Fibroblast of mammary gland (primary cell): ENCODE measurements around the gene CNTN3.
A peak's percentile ranks its signal among the peaks of the same experiment; 100 is the strongest.

Experiments
- DNase-seq: peaks from one replicate; pipeline ENCODE4 v3.0.0-alpha.2; 2010; ENCODE audit warnings: low read depth
- H3K4me3 ChIP-seq: 2 replicates; pipeline ENCODE4 v1.5.1; 2011; ENCODE audit warnings: low read depth, mild to moderate bottlenecking, low read length, moderate library complexity; ENCODE audit not compliant: control insufficient read depth
- CTCF ChIP-seq: conservative IDR thresholded peaks from 2 replicates; pipeline ENCODE4 v1.5.1; 2011; ENCODE audit warnings: low read depth, low read length, inconsistent platforms; ENCODE audit not compliant: control insufficient read depth, insufficient read depth

CNTN3 gene

GRCh38 chr3:74617776-74618175 is 3.3 kb upstream of the CNTN3 start:
- no peak for DNase-seq
- no peak for TF ChIP-seq CTCF
- H3K4me3 ChIP-seq: no peak overlapping the region

GRCh38 chr3:74613521-74614106 is 845 bp downstream of the CNTN3 start:
- peak overlapping the region; percentile 72 for H3K4me3 ChIP-seq
- DNase-seq: no peak
- no peak for TF ChIP-seq CTCF

- peak overlapping the region; percentile 72 for H3K4me3 ChIP-seq
- TF ChIP-seq CTCF: no peak
- DNase-seq: peak; percentile 63
Measured at GRCh38 chr3:74613060-74613459, 1.4 kb downstream of the CNTN3 start.

- H3K4me3 ChIP-seq: no peak overlapping the region
- no peak for DNase-seq
- TF ChIP-seq CTCF: no peak
Measured at GRCh38 chr3:74611206-74611605, 3.3 kb downstream of the CNTN3 start.

GRCh38 chr3:74607803-74608202 is 6.7 kb downstream of the CNTN3 start:
- DNase-seq: no peak
- TF ChIP-seq CTCF: no peak
- H3K4me3 ChIP-seq: no peak overlapping the region

GRCh38 chr3:74606996-74607395 is 7.5 kb downstream of the CNTN3 start:
- H3K4me3 ChIP-seq: no peak overlapping the region

More at GRCh38 chr3:74606996-74607395, 7.5 kb downstream of the CNTN3 start:
- DNase-seq: no peak
- no peak for TF ChIP-seq CTCF
